ENCODE measurements around the gene LCTL.
A peak's percentile ranks its signal among the peaks of the same experiment; 100 is the strongest.
"Not testable (repeated sequence)": the region's sequence is repeated elsewhere in the genome, so short reads cannot be mapped to it uniquely, and the experiment has no call there.

LCTL gene

GRCh38 chr15:66565141-66565641, 607 bp downstream of the LCTL start:
- no peak for DNase-seq (ENCODE audit: low read depth, low spot score)

- no peak for DNase-seq (ENCODE audit: low read depth, low spot score)
Observed at GRCh38 chr15:66564136-66565041, 1.4 kb downstream of the LCTL start.

DNA sequence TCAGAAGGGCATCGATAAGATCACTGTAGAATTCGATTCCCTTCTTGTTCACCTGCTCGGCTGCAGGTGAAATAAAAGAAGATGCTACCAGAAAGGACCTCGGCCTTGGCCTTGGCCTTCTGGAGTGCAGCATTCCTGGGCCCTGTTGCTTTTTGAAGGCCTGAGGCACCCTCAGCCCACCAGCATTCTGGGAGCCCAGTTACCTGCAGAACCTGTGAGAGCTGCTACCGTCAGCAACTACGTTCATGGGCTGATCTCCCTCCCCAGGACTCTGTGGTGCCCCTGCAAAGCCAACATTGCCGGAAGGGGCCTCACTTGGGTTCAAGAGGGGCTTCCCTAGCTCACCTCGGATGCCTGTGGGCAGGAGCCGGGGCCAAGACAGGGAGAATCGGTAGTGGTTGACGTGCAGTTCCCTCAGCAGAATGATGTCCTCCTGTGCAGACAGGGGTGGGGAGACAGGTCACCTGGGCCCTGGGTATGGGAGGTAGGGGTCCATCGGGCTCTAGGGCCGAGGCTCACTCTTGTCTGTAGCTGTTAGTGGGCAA, 2.2 kb downstream of the LCTL start:
- DNase-seq (ENCODE audit: low read depth, low spot score), result no peak

DNA sequence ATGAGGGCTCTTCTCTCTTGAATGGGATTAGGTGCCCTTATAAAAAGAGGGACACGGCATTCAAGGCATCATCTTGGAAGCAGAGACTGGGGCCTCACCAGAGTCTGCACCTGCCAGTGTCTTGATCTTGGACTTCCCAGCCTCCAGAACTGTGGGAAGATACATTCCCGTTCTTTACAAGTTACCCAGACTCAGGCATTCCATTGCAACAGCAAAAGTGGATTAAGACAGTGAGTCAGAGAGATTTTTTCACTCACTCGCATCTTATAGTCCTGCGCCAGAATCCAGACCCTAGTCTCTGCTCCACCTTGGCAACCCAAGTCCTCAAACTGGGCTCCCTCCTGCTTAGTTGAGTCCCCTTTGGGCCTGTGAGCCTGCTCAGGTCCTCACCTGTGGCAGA, 2.7 kb downstream of the LCTL start:
- DNase-seq (ENCODE audit: low read depth, low spot score), result no peak

DNA sequence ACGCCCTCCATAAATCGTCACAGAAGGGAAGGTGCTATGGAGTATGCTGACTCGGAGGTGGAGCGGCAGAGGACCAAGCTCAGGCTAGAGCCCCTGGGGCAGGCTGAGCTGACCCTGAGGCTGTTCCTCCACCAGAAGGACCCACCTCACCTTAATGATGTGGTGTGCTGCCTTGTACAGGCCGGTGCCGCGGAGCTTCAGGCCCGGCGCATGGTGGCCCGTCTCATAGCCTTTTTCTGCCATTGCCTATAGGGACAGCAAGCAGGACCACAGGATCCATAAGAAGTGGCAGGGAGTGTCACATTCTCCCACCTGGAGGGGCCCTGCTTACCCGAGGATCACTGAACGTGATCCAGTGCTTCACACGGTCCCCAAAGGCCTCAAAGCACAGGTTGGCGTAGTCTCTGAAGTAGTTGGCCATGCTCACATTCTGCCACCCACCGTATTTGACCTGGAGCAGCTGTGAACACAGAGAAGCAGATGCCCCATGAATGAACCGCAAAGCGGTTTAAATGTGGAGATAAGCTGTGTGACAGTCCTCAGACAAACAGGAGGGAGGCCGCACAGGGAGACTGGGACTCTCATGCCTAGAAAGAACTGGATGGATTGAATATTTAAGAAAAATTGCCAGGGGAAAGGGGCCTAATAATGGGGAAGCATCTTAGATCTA, 4.8 kb downstream of the LCTL start:
- DNase-seq (ENCODE audit: low read depth, low spot score), result no peak

DNA sequence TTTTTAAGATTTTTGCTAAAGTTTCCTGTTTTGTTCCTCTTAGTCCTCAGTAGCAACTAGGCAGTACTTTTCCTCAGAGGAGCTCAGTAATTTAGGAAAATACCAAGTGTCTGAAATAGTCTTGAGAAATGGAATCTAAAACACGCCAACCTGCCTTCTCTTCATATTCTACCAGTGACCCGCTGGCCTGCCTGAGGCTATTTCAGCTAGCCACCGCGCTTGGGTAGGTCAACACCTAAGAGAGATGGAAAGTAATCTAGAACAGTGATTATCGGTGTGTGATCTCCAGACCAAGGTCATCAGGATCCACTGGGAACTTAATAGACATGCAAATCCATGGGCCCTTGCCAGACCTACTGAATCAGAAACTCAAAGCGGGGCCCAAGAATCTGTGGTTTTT, 7.5 kb downstream of the LCTL start:
- DNase-seq (ENCODE audit: low read depth, low spot score), result no peak

GRCh38 chr15:66555685-66556084, 10.1 kb downstream of the LCTL start:
- DNase-seq (ENCODE audit: low read depth, low spot score), result no peak

GRCh38 chr15:66545255-66545654, 20.5 kb downstream of the LCTL start:
- no peak for DNase-seq (ENCODE audit: low read depth, low spot score)

DNA sequence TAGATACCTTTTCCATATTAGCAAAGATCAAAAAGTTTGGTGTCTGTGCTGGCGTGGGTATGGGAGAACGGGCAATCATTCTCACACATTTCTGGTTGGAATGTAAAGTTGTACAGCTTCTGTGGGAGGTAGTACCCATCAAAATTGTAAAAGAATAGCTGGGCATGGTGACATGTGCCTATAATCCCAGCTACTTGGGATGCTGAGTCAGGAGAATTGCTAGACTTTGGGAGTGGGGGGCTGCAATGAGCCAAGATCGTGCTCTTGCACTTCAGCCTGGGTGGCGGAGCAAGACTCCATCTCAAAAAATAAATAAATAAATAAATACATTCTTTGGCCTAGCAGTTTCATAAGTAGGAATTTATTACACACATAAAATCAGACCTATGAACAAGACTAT, 22.9 kb downstream of the LCTL start:
- no peak for DNase-seq (ENCODE audit: low read depth, low spot score)

DNA sequence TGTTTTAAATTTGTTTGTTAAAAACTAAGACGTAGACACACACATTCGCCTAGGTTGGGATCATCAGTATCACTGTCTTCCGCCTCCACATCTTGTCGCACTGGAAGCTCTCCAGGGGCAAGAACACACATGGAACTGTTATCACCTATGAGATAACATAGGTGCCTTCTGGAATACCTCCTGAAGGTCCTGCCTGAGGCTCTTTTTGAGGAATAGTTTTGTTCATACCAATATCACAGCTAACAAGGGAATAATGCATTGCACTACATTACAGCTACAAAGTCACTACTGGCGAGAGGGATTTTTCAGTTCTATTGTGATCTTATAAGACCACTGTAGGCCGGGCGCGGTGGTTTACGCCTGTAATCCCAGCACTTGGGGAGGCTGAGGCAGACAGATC, 30.7 kb downstream of the LCTL start:
- no peak for DNase-seq (ENCODE audit: low read depth, low spot score)

DNA sequence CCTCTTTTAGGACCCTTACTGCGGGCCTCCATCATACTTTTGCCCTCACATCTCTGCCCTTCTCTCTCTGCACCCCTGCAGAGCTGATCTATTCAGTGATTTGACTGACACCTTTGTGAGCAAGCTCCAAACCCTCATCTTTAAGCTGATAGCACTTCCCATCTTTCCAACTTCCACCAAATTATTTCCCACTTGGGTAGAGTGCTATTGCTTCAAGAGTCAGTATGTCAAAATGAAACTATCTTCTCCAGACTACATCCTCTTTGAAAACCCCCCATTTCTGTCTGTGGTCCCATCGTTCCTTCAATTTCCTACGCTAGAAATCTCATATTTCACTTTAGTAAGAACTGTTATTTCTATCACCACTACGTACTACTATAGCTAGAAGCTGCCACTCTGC, 41.0 kb downstream of the LCTL start:
- DNase-seq (ENCODE audit: low read depth, low spot score), result no peak

GRCh38 chr15:66523926-66524325, 41.9 kb downstream of the LCTL start:
- DNase-seq (ENCODE audit: low read depth, low spot score), result no peak

GRCh38 chr15:66515901-66516322, 49.9 kb downstream of the LCTL start:
- no peak for DNase-seq (ENCODE audit: low read depth, low spot score)

DNA sequence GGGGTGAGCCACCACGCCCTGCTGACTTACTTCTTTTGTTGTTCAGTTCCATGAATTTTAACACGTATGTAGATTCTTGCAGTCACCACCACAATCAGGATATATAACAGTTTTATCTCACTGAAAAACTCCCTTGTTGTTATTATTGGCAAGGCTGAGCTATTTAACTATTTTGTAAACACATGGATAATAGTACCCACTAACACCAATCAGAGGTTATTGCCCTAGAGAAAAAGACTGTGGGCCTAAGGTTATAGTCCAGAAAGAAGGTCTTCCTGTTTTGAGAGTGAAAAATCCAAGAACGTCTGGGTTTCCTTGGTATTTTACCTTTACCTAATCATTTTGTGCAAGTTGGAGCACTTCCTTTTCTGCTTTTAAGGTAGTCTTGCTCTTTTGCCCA, 51.2 kb downstream of the LCTL start:
- DNase-seq (ENCODE audit: low read depth, low spot score), result no peak

DNA sequence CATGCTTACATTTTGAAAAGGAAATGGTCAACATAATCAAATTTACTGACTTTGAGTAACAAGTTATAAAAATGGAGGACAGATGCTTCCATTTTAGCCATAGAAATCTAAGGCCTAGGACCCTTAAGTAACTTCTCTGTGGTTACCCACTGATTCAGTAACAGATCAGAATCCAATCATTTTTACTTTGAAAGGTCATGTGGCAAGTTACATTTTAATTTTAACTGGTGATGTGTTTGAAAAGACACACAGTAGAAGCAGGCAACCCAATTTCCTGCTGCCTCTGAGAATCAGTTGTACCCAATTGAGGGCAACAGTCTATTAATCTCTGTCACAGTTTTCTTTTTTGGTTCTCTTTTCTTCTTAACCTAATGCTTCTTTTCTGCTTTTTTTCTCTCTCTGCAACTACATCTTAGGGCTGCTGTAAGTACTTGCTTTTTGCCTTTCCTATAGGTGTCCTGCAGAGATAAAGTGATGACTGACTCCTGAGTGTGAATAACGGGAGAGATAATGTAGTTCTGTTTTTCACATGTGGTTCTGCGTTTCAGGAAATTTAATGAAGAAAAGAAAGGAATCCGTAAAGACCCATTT, 57.4 kb downstream of the LCTL start:
- no peak for DNase-seq (ENCODE audit: low read depth, low spot score)

DNA sequence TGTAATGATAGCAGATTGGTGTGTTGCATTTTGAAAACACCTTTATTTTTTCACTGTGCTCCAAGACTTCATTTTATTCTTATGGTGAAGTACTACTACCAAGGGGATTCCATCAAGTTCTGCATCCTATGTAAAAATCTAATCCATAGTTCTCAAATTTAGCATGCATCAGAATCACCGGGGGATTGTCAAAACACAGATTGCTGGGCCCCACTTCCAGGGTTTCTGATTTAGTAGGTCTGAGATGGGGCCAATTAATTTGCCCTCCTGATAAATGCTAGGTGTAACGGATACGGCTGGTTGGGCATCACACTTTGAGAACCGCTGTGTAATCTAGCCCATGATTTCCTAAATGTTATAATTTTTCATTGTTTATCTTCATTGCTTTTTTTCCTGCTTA, 60.0 kb downstream of the LCTL start:
- DNase-seq (ENCODE audit: low read depth, low spot score), result no peak

- DNase-seq (ENCODE audit: low read depth, low spot score), result peak; percentile 13
Observed at GRCh38 chr15:66505430-66505811, 60.4 kb downstream of the LCTL start.

DNA sequence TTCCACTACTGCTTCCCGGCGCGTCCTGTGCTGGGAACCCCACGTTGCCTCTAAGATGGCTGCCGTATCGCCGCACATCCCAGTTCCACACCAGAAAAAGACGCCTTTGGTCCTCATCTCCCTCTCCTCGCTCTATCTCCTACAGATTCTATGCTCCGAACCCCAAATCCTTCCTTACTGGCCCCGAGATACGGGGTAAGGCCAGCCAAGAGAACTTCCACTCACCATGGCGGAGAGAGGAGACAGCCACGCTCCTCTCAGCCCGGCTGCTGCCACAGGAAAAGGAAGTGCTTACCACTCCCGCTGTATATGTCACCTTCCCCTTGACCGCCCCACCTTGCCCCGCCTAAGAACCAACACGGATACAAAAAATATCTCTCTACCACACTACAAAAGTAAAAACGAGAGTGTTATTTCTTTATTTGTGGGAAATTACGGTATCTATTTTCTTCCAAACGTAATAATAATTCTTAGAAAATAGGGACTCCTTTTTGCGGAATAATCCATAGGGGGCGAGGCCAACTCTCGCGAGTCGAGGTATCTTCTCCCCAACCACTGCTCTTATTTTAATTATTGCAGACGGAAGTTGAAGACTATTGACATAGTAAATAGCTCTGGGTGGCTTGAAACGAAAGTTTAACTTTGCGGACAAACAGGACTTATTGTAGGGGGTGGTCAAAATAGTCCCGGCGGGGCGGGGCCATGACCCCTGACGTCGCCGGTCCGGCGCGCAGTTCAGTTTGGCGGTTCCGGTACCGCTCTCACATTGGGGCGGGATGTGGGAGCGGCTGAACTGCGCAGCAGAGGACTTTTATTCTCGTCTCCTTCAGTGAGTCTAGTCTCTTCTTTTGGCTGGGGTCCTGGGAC, 61.0 kb downstream of the LCTL start, which contains the start of the genes RPL4 and ZWILCH:
RPL4 (minus strand) TSS at position 293 of the 867 bp plus-strand sequence; CDS start at position 228, 65 bp downstream.
ZWILCH (plus strand) TSS at position 764 of the 867 bp plus-strand sequence; CDS start at position 777, 13 bp downstream.
- peak; percentile 68 for DNase-seq (ENCODE audit: low read depth, low spot score)

GRCh38 chr15:66503780-66504562, 61.8 kb downstream of the LCTL start:
- DNase-seq (ENCODE audit: low read depth, low spot score), result no peak

DNA sequence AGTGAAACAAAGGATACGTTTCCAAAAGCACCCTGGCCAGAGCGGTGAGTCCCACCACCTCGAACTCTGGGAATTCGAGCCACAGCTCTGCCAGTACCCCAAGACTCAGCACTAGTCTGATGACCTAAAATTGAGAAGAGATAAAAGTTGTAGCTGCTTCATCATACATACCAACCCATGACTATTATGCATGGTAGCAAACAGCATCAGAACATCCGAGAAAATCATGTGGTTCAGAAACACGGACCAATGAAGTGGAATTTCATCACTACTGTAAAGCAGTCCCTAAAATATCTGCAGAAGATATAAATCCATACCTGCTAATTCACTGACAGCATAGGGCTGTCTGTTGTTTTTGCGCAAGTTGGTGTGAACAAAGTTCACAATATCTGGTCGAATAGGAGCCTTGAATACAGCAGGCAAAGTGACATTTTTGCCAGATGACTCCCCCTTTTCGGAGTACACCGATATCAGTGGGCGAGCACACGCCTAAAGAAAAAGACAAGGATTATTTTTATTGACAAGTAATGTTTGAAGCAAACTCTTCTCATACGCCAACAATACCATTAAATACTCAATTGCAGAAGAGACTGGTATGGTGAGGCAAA, 62.7 kb downstream of the LCTL start:
- DNase-seq (ENCODE audit: low read depth, low spot score), result not testable (repeated sequence)
